22Rv1 (cell line): ENCODE results near the gene UBL7.

Experiments
- ZFX ChIP-seq: fragments of 450-650 bp; IDR thresholded peaks from 2 replicates; pipeline ENCODE4 v1.6.1; 2017; ENCODE audit warnings: antibody characterized with exemption, borderline replicate concordance
- TF ChIP-seq, protein P1 (sequence below): fragments of 450-650 bp; IDR thresholded peaks from 2 replicates; pipeline ENCODE4 v1.5.1; 2017; ENCODE audit warnings: mild to moderate bottlenecking

DNA sequence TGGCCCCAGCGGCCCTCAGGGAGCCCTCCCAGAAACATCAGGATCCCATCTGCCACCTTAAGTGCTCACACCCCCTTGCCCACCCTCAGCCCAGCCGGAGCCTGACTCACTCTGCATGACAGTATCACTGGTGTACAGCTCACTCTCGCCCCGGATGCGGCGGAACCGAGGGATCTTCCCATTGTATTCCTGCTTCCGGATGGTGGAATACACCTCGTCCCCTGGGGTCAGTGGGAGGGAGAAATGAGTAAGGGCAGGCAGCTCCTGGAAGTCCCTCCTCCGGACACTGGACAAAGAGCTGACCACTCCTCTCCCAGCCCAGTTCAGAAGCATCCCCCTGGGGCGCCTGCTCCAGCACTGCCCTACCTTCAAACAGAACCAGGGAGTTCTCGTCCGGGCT is 43.7 kb downstream of the UBL7 start:
- TF ChIP-seq, protein P1, sequence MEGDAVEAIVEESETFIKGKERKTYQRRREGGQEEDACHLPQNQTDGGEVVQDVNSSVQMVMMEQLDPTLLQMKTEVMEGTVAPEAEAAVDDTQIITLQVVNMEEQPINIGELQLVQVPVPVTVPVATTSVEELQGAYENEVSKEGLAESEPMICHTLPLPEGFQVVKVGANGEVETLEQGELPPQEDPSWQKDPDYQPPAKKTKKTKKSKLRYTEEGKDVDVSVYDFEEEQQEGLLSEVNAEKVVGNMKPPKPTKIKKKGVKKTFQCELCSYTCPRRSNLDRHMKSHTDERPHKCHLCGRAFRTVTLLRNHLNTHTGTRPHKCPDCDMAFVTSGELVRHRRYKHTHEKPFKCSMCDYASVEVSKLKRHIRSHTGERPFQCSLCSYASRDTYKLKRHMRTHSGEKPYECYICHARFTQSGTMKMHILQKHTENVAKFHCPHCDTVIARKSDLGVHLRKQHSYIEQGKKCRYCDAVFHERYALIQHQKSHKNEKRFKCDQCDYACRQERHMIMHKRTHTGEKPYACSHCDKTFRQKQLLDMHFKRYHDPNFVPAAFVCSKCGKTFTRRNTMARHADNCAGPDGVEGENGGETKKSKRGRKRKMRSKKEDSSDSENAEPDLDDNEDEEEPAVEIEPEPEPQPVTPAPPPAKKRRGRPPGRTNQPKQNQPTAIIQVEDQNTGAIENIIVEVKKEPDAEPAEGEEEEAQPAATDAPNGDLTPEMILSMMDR = no peak
- no peak for TF ChIP-seq ZFX
